ENCODE measurements around the gene RNF151. TPM values are rescaled to one million over a fixed set of nuclear protein-coding genes. Genes with fewer than 3 reads are reported as not detected.

The RNF151 gene
- total RNA-seq, 1 donor from 2014 or later, result not detected

- Mint-ChIP-seq H3K27ac (ENCODE audit: unreplicated experiment) (peak overlapping the region; percentile 91), H3K27me3 (ENCODE audit: low read depth, unreplicated experiment) (no peaks in the 10 kb centered on the region), H3K4me1 (ENCODE audit: low read depth, unreplicated experiment) (peaks cover 20% of the 10 kb centered on the region), H3K36me3 (ENCODE audit: low read depth, unreplicated experiment) (peaks cover 20% of the 10 kb centered on the region), H3K4me3 (ENCODE audit: unreplicated experiment) (peak overlapping the region; percentile 97), H3K9me3 (ENCODE audit: unreplicated experiment) (no peaks in the 10 kb centered on the region)
- H3K36me3 ChIP-seq (ENCODE audit: insufficient read depth, low read length), result peaks cover 9% of the 10 kb centered on the region
- peak overlapping the region; percentile 96 for H3K27ac ChIP-seq (ENCODE audit: low read depth, low read length)
- H3K4me1 ChIP-seq (ENCODE audit: insufficient read depth, low read length), result peaks cover 37% of the 10 kb centered on the region
- no peak for FAIRE-seq
- peaks cover 49% of the 10 kb centered on the region for H4K20me1 ChIP-seq (ENCODE audit: insufficient read depth, low read length)
- no peak for TF ChIP-seq EZH2 (IDR thresholded peaks at IDR 0.05; ENCODE audit: insufficient read depth, low read length)
- TF ChIP-seq CTCF (IDR thresholded peaks at IDR 0.05; ENCODE audit: insufficient read depth, low read depth, low read length), result no peak
- no peak overlapping the region for H2AFZ ChIP-seq (ENCODE audit: low read depth, low read length)
- peak; percentile 15 for DNase-seq (ENCODE audit: low read depth)
- H3K9ac ChIP-seq (ENCODE audit: low read length), result peak overlapping the region; percentile 92
- peak overlapping the region; percentile 91 for H3K4me3 ChIP-seq (ENCODE audit: insufficient read depth, low read depth, low read length)
- H3K27me3 ChIP-seq (ENCODE audit: insufficient read depth, low read length), result no peaks in the 10 kb centered on the region
- peak overlapping the region; percentile 95 for H3K4me2 ChIP-seq (ENCODE audit: low read length)
- no peaks in the 10 kb centered on the region for H3K9me3 ChIP-seq (ENCODE audit: insufficient read depth, low read depth, low read length)
- H3K79me2 ChIP-seq (ENCODE audit: insufficient read depth, low read length), result peaks cover 76% of the 10 kb centered on the region
Observed at GRCh38 chr16:1963806-1964505, 2.7 kb upstream of the RNF151 start.

DNA sequence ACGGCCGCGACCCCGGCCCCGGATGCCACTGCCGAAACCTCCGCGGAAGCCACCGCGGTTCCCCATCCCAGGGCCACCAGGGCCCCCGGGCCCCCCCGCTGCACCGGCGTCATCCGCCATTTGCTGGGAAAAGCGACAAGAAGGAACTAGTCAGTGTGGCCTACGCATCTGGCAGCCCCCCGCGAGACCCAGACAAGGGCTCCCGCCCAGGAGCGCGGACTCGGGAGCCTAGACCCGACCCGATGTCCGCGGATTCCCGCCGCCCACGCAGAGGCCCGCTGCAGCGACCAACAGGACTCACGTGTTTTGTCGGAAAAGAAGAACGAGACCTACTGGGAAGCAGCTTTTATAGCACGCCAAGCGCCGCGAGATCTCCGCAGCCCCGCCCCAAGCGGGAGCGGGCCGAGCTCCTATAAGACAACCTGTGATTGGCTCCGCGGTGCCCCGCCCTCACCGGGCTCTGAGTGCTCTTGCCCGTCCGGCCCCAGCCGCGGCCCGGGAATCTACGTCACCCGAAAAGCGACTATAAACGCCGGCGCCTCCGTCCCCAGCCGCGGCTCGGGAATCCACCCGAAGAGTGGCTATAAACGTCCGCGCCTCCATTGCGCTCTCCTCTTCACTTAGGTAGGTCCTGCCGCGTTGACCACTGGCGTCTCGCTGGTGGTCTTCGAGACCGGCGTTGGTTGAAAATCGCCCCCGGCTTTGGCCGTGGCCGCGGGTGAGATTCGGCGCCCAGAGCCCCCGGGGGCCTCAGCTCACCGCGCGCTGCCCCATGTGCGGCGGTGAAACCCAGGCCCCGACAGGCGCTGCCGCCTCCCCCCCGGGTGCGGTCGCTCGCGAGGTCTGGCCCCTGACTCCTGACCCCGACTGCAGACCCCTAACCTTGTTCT lies 1.9 kb upstream of the RNF151 start, which contains the start of gene RPS2:
Gene RPS2 (minus strand): TSS at position 321 of the 890 bp plus-strand sequence. CDS start 201 bp downstream, at position 120.
- Mint-ChIP-seq H3K9me3 (ENCODE audit: unreplicated experiment) (no peaks in the 10 kb centered on the region), H3K27me3 (ENCODE audit: low read depth, unreplicated experiment) (no peaks in the 10 kb centered on the region), H3K4me3 (ENCODE audit: unreplicated experiment) (peak within 1 kb of the TSS; percentile 97), H3K27ac (ENCODE audit: unreplicated experiment) (peak within 1 kb of the TSS; percentile 95), H3K4me1 (ENCODE audit: low read depth, unreplicated experiment) (peaks cover 20% of the 10 kb centered on the region), H3K36me3 (ENCODE audit: low read depth, unreplicated experiment) (peaks cover 20% of the 10 kb centered on the region)
- Histone ChIP-seq H3K9ac (ENCODE audit: low read length) (peak within 1 kb of the TSS; percentile 92), H3K4me2 (ENCODE audit: low read length) (peak within 1 kb of the TSS; percentile 99), H2AFZ (ENCODE audit: low read depth, low read length) (peak within 1 kb of the TSS; percentile 70), H3K9me3 (ENCODE audit: insufficient read depth, low read depth, low read length) (no peaks in the 10 kb centered on the region), H4K20me1 (ENCODE audit: insufficient read depth, low read length) (peaks cover 49% of the 10 kb centered on the region), H3K4me3 (ENCODE audit: insufficient read depth, low read depth, low read length) (peak within 1 kb of the TSS; percentile 91), H3K27ac (ENCODE audit: low read depth, low read length) (peak within 1 kb of the TSS; percentile 96), H3K79me2 (ENCODE audit: insufficient read depth, low read length) (peaks cover 70% of the 10 kb centered on the region), H3K27me3 (ENCODE audit: insufficient read depth, low read length) (no peaks in the 10 kb centered on the region), H3K4me1 (ENCODE audit: insufficient read depth, low read length) (peaks cover 37% of the 10 kb centered on the region), H3K36me3 (ENCODE audit: insufficient read depth, low read length) (peaks cover 9% of the 10 kb centered on the region)
- TF ChIP-seq EZH2 (IDR thresholded peaks at IDR 0.05; ENCODE audit: insufficient read depth, low read length), result no peak
- no peak for TF ChIP-seq CTCF (IDR thresholded peaks at IDR 0.05; ENCODE audit: insufficient read depth, low read depth, low read length)
- peak; percentile 92 for DNase-seq (ENCODE audit: low read depth)
- no peak for FAIRE-seq

Data from astrocyte (in vitro differentiated cells and primary cell).